HG03520 (cell line): ENCODE results near the gene KLHDC1.
"Not testable (repeated sequence)": the region's sequence is repeated elsewhere in the genome, so short reads cannot be mapped to it uniquely, and the experiment has no call there.

Experiments used
- ATAC-seq: cut with Tn5 transposase; IDR thresholded peaks from one replicate; pipeline ENCODE4 v1.9.1; 2021; ENCODE audit warnings: mild to moderate bottlenecking, moderate library complexity; ENCODE audit not compliant: unreplicated experiment

KLHDC1 gene

GRCh38 chr14:49721733-49722435, 29.0 kb downstream of the KLHDC1 start:
- not testable (repeated sequence) for ATAC-seq

- ATAC-seq = no peak
Observed at GRCh38 chr14:49727171-49727570, 34.3 kb downstream of the KLHDC1 start.

- ATAC-seq = no peak
Observed at GRCh38 chr14:49732896-49733295, 40.0 kb downstream of the KLHDC1 start.

GRCh38 chr14:49733836-49734235, 40.9 kb downstream of the KLHDC1 start:
- ATAC-seq = no peak

- ATAC-seq = not testable (repeated sequence)
Observed at GRCh38 chr14:49735669-49736068, 42.7 kb downstream of the KLHDC1 start.

GRCh38 chr14:49745191-49745590, 52.3 kb downstream of the KLHDC1 start:
- ATAC-seq = no peak

- ATAC-seq = not testable (repeated sequence)
Observed at GRCh38 chr14:49746476-49746875, 53.6 kb downstream of the KLHDC1 start.

- no peak for ATAC-seq
Observed at GRCh38 chr14:49754570-49755097, 61.7 kb downstream of the KLHDC1 start.

GRCh38 chr14:49755378-49755777, 62.5 kb downstream of the KLHDC1 start:
- no peak for ATAC-seq

- ATAC-seq = no peak
Observed at GRCh38 chr14:49761839-49762551, 69.1 kb downstream of the KLHDC1 start.

- ATAC-seq = no peak
Observed at GRCh38 chr14:49766839-49767238, 73.9 kb downstream of the KLHDC1 start.

- no peak for ATAC-seq
Observed at GRCh38 chr14:49767270-49767570, 74.3 kb downstream of the KLHDC1 start.

- peak; percentile 83 for ATAC-seq
Observed at GRCh38 chr14:49767571-49768300, 74.8 kb downstream of the KLHDC1 start, which contains the start of gene KLHDC2. KLHDC2 (plus strand) TSS chr14:49768153; CDS start chr14:49768469, 316 bp downstream.

GRCh38 chr14:49768301-49769121, 75.6 kb downstream of the KLHDC1 start:
- ATAC-seq = peak; percentile 28

GRCh38 chr14:49769171-49769570, 76.3 kb downstream of the KLHDC1 start:
- no peak for ATAC-seq

GRCh38 chr14:49769581-49770211, 76.8 kb downstream of the KLHDC1 start:
- no peak for ATAC-seq

- no peak for ATAC-seq
Observed at GRCh38 chr14:49770212-49770817, 77.4 kb downstream of the KLHDC1 start.

- not testable (repeated sequence) for ATAC-seq
Observed at GRCh38 chr14:49771691-49772090, 78.8 kb downstream of the KLHDC1 start.

- ATAC-seq = no peak
Observed at GRCh38 chr14:49774106-49774505, 81.2 kb downstream of the KLHDC1 start.

- no peak for ATAC-seq
Observed at GRCh38 chr14:49778421-49778820, 85.5 kb downstream of the KLHDC1 start.
